K562 (cell line): Measurements from ENCODE around the gene ATG4D. TPM values are rescaled to one million over a fixed set of nuclear protein-coding genes. Genes with fewer than 3 reads are reported as not detected.
A peak's percentile ranks its signal among the peaks of the same experiment; 100 is the strongest.

Source experiments
- ATF1 ChIP-seq, 2 experiments: fragments of 450-650 bp in 1 of 2; IDR thresholded peaks; 2 replicates each; pipeline ENCODE4 v1.6.1; 2016; ENCODE audit warnings: missing compliant biosample characterization in 1 of 2, missing genetic modification characterization in 1 of 2
- BCOR ChIP-seq: fragments of 450-650 bp; IDR thresholded peaks from 2 replicates; pipeline ENCODE4 v1.6.1; 2016
- CHD1 ChIP-seq: fragments of 200-600 bp; sonication (generic); IDR thresholded peaks from one replicate; pipeline ENCODE4 v1.6.1; 2012; ENCODE audit warnings: mild to moderate bottlenecking, moderate library complexity, low read length, inconsistent platforms
- GATA2 ChIP-seq: sonication (generic); formaldehyde crosslinking; IDR thresholded peaks from 2 replicates; pipeline ENCODE4 v1.4.0; 2020; ENCODE audit warnings: mild to moderate bottlenecking, missing genetic modification reagents
- HNRNPUL1 ChIP-seq: fragments of 200-400 bp; formaldehyde crosslinking; IDR thresholded peaks from 2 replicates; pipeline ENCODE4 v1.6.1; 2017; ENCODE audit warnings: low read length
- HOMEZ ChIP-seq: fragments of 250-450 bp; sonication (Bioruptor Pico); IDR thresholded peaks from 2 replicates; pipeline ENCODE4 v1.4.0; 2020; ENCODE audit warnings: mild to moderate bottlenecking, moderate library complexity
- KDM5B ChIP-seq: fragments of 200-600 bp; sonication (generic); IDR thresholded peaks from 2 replicates; pipeline ENCODE4 v1.6.1; 2012; ENCODE audit warnings: low read depth, mild to moderate bottlenecking, moderate library complexity, low read length, control low read depth, inconsistent platforms; ENCODE audit not compliant: insufficient replicate concordance
- KLF16 ChIP-seq: IDR thresholded peaks from 2 replicates; pipeline ENCODE4 v1.6.1; 2016; ENCODE audit warnings: antibody characterized with exemption
- MNT ChIP-seq, 2 experiments: fragments of 450-650 bp; conservative IDR thresholded peaks; 2 replicates each; pipeline ENCODE4 v1.6.1; 2017; ENCODE audit warnings: mild to moderate bottlenecking in 2 of 2, moderate library complexity in 2 of 2
- PHF8 ChIP-seq: fragments of 200-600 bp; sonication (generic); IDR thresholded peaks from 2 replicates; pipeline ENCODE4 v1.6.1; 2012; ENCODE audit warnings: mixed run types, mild to moderate bottlenecking, inconsistent platforms, low read length, moderate library complexity, borderline replicate concordance
- POLR3A ChIP-seq: IDR thresholded peaks from 2 replicates; pipeline ENCODE4 v1.6.1; 2011; ENCODE audit warnings: borderline replicate concordance, mild to moderate bottlenecking, moderate library complexity; ENCODE audit not compliant: insufficient read length, insufficient read depth; ENCODE audit errors: extremely low read depth
- SIN3B ChIP-seq: fragments of 450-650 bp; IDR thresholded peaks from 2 replicates; pipeline ENCODE4 v1.6.1; 2017; ENCODE audit warnings: low read depth, mild to moderate bottlenecking, moderate library complexity
- SMAD4 ChIP-seq: fragments of 250-450 bp; sonication (Bioruptor Pico); conservative IDR thresholded peaks from 2 replicates; pipeline ENCODE4 v1.8.0; 2021; ENCODE audit warnings: inconsistent platforms, mild to moderate bottlenecking, moderate library complexity
- SMARCA4 ChIP-seq: fragments of 450-650 bp; IDR thresholded peaks from 2 replicates; pipeline ENCODE4 v1.6.1; 2016
- SRF ChIP-seq, 2 experiments: fragments of 250-450, 450-650 bp in 1 of 2; sonication (Bioruptor Pico) in 1 of 2; sonication (generic) in 1 of 2; formaldehyde crosslinking; IDR thresholded peaks; 2 replicates each; pipeline versions ENCODE4 v1.5.0 to v1.5.1; 2020 to 2022; ENCODE audit warnings: mild to moderate bottlenecking in 1 of 2, missing genetic modification reagents in 1 of 2
- SUPT5H ChIP-seq: fragments of 450-650 bp; IDR thresholded peaks from 2 replicates; pipeline ENCODE4 v1.6.1; 2016
- TBL1XR1 ChIP-seq, 2 experiments: IDR thresholded peaks; 2 replicates each; pipeline ENCODE4 v1.6.1; 2012; ENCODE audit warnings: improper control_type of control experiment in 2 of 2, low read length in 2 of 2, mild to moderate bottlenecking in 1 of 2
- TCF3 ChIP-seq: sonication (generic); formaldehyde crosslinking; IDR thresholded peaks from 2 replicates; pipeline ENCODE4 v1.4.0; 2020; ENCODE audit warnings: mild to moderate bottlenecking, missing genetic modification reagents
- TGIF2 ChIP-seq: sonication (generic); formaldehyde crosslinking; IDR thresholded peaks from 2 replicates; pipeline ENCODE4 v1.8.1; 2022; ENCODE audit warnings: mild to moderate bottlenecking, missing genetic modification reagents, moderate library complexity
- THAP12 ChIP-seq: fragments of 250-450 bp; sonication (Bioruptor Pico); IDR thresholded peaks from 2 replicates; pipeline ENCODE4 v1.9.0; 2021; ENCODE audit warnings: mild to moderate bottlenecking, inconsistent platforms
- YY1 ChIP-seq, 3 experiments: IDR thresholded peaks; 2 replicates each; pipeline ENCODE4 v1.6.1; 2011; ENCODE audit warnings: low read length in 2 of 3, mild to moderate bottlenecking in 2 of 3, moderate library complexity in 2 of 3, borderline replicate concordance in 1 of 3, control low read depth in 1 of 3, low read depth in 1 of 3; ENCODE audit not compliant: insufficient read depth in 3 of 3, insufficient replicate concordance in 2 of 3, control insufficient read depth in 1 of 3, insufficient read length in 1 of 3; ENCODE audit errors: extremely low read depth in 1 of 3
- polyA plus RNA-seq, 8 experiments: library from polyadenylated mRNA; depleted of rRNA in 4 of 8; stranded (reverse) in 5 of 8; unstranded in 3 of 8; fragments of >200 nt; fragmentation: Nextera tagmentation in 2 of 8; fragmentation: Illumina TruSeq in 1 of 8; extraction: Ambion mirVana in 2 of 8; extraction: Trizol in 1 of 8; gene quantifications; 2 replicates each; pipeline versions ENCODE4 v1.2.1 to v1.2.3, GENCODE V29; 2011 to 2014; ENCODE audit warnings: inconsistent platforms in 1 of 8, missing spikeins in 1 of 8
- total RNA-seq, 7 experiments: library from RNA; depleted of rRNA in 6 of 7; stranded (reverse); fragments of >200 nt in 6 of 7; fragmentation: Illumina TruSeq in 2 of 7; extraction: Trizol in 2 of 7; gene quantifications; 2 replicates each; pipeline versions ENCODE4 v1.2.1 to v1.2.3, GENCODE V29; 2011 to 2021; ENCODE audit warnings: low replicate concordance in 1 of 7

The ATG4D gene
- total and polyA plus RNA-seq, 9 of the 15 experiments (the other 6 are each of a cell fraction or from before 2014, with no cell fraction given), result 0.51 to 66.1 (median 22.9) TPM

GRCh38 chr19:10602330-10603083, 58.8 kb downstream of the ATG4D start (continued):
- TF ChIP-seq YY1 (IDR thresholded peaks at IDR 0.05; ENCODE audit: borderline replicate concordance in 1 of 3, control insufficient read depth in 1 of 3, extremely low read depth in 1 of 3, insufficient read depth in 3 of 3, insufficient read length in 1 of 3, insufficient replicate concordance in 2 of 3, low read depth in 1 of 3, low read length in 2 of 3), result peak in 1 of 3 experiments; percentile 4
- peak; percentile 36; the same call in 1 of the 2 replicates for TF ChIP-seq TCF3 (CRISPR knock-in tag)
- peak; percentile 35; the same call in 1 of the 2 replicates for TF ChIP-seq SMAD4
- peak; percentile 64 for TF ChIP-seq SUPT5H
- peak; percentile 53; the same call in 1 of the 2 replicates for TF ChIP-seq GATA2
- TF ChIP-seq BCOR, result peak; percentile 88
- TF ChIP-seq HOMEZ, result no peak
- peak; percentile 29 for TF ChIP-seq KDM5B
- no peak for TF ChIP-seq SMARCA4
- TF ChIP-seq SRF (CRISPR knock-in tag; IDR thresholded peaks at IDR 0.05), result 0 out of 4 replicates have a peak, but pooled peaks of 1 of the 2 experiments have one; percentile 11
- TF ChIP-seq CHD1, result peak; percentile 65
- no peak for TF ChIP-seq ATF1 (CRISPR knock-in tag; IDR thresholded peaks at IDR 0.05)
- TF ChIP-seq ATF1 (tag; IDR thresholded peaks at IDR 0.05), result no peak
- no peak for TF ChIP-seq POLR3A
- peak; percentile 53 for TF ChIP-seq SIN3B
- TF ChIP-seq MNT (conservative IDR thresholded peaks at IDR 0.05), result peak in 1 of 2 experiments; percentile 50; a peak in 1 of 4 replicates
- TF ChIP-seq TGIF2 (CRISPR knock-in tag), result no peak
- TF ChIP-seq HNRNPUL1, result no peak
- no peak for TF ChIP-seq KLF16
- TF ChIP-seq TBL1XR1 (IDR thresholded peaks at IDR 0.05; ENCODE audit: low read length in 2 of 2), result no peak
- TF ChIP-seq PHF8, result peak; percentile 83; the same call in 1 of the 2 replicates
- TF ChIP-seq THAP12 (CRISPR knock-in tag), result peak; percentile 74; the same call in 1 of the 2 replicates
